IMR-90 (cell line): ENCODE data around the gene BPIFA1. TPM values are rescaled to one million over a fixed set of nuclear protein-coding genes. Genes with fewer than 3 reads are reported as not detected.

ENCODE experiments used
- ATAC-seq: fragments of 200-7000 bp; cut with Tn5 transposase; 2 replicates; pipeline ENCODE4 v1.9.1; 2020; ENCODE audit warnings: low read depth, mild to moderate bottlenecking, moderate library complexity
- BruUV-seq: library from RNA; stranded (reverse); fragments of 400-500 nt; replicated peaks from 2 replicates; lab custom pipeline; 2021; lab: Mats Ljungman, UMichigan
- CTCF ChIA-PET: fragments of 300-600 bp; formaldehyde crosslinking; extraction: SDS; loops from one replicate; lab custom pipeline; 2021; ENCODE audit warnings: antibody characterized with exemption; lab: Yijun Ruan, JAX
- POLR2A ChIA-PET: fragments of 300-600 bp; sonication (Branson Sonifier 250); formaldehyde crosslinking; loops from one replicate; lab custom pipeline; 2022; ENCODE audit warnings: antibody characterized with exemption; ENCODE audit not compliant: unreplicated experiment; lab: Charles Lee
- DNase-seq: peaks from one replicate; pipeline ENCODE4 v3.0.0; 2013
- H2AFZ ChIP-seq: replicated peaks from 2 replicates; pipeline ENCODE3; 2013; ENCODE audit warnings: low read length, mild to moderate bottlenecking; ENCODE audit not compliant: poor library complexity
- H2AK5ac ChIP-seq: 2 replicates; pipeline ENCODE4 v1.6.1; 2013; ENCODE audit warnings: low read depth, low read length, inconsistent platforms
- H2AK9ac ChIP-seq: replicated peaks from 2 replicates; pipeline ENCODE3; 2013; ENCODE audit warnings: mild to moderate bottlenecking, low read depth, low read length, moderate library complexity; ENCODE audit not compliant: poor library complexity
- H2BK120ac ChIP-seq: 2 replicates; pipeline ENCODE4 v1.6.1; 2013; ENCODE audit warnings: low read depth, low read length, inconsistent platforms
- H2BK15ac ChIP-seq: 3 replicates; pipeline ENCODE4 v1.6.1; 2013; ENCODE audit warnings: low read depth, low read length, inconsistent platforms
- H2BK20ac ChIP-seq: 2 replicates; pipeline ENCODE4 v1.6.1; 2013; ENCODE audit warnings: low read depth, mild to moderate bottlenecking, inconsistent platforms, low read length, moderate library complexity
- H2BK5ac ChIP-seq: 2 replicates; pipeline ENCODE4 v1.6.1; 2013; ENCODE audit warnings: mild to moderate bottlenecking, low read depth, low read length, inconsistent platforms; ENCODE audit not compliant: poor library complexity, severe bottlenecking
- H3K14ac ChIP-seq: replicated peaks from 2 replicates; pipeline ENCODE4 v1.6.1; 2013; ENCODE audit warnings: low read depth, low read length, inconsistent platforms
- H3K18ac ChIP-seq: 2 replicates; pipeline ENCODE4 v1.6.1; 2013; ENCODE audit warnings: low read depth, low read length, control low read depth
- H3K23ac ChIP-seq: 2 replicates; pipeline ENCODE4 v1.6.1; 2013; ENCODE audit warnings: low read depth, low read length, inconsistent platforms
- H3K27ac ChIP-seq: 2 replicates; pipeline ENCODE4 v1.5.1; 2013; ENCODE audit warnings: mild to moderate bottlenecking, control low read depth, low read length; ENCODE audit not compliant: insufficient read depth
- H3K27me3 ChIP-seq: 2 replicates; pipeline ENCODE4 v1.6.1; 2013; ENCODE audit warnings: low read length; ENCODE audit not compliant: control insufficient read depth, insufficient read depth
- H3K36me3 ChIP-seq: 2 replicates; pipeline ENCODE4 v1.6.1; 2013; ENCODE audit warnings: low read length, mixed read lengths; ENCODE audit not compliant: control insufficient read depth, insufficient read depth
- H3K4ac ChIP-seq: 2 replicates; pipeline ENCODE4 v1.6.1; 2013; ENCODE audit warnings: low read depth, low read length, inconsistent platforms
- H3K4me1 ChIP-seq: 2 replicates; pipeline ENCODE4 v1.6.1; 2013; ENCODE audit warnings: low read length, mixed read lengths; ENCODE audit not compliant: control insufficient read depth, insufficient read depth
- H3K4me2 ChIP-seq: 2 replicates; pipeline ENCODE4 v1.6.1; 2013; ENCODE audit warnings: low read depth, mild to moderate bottlenecking, control low read depth, low read length, moderate library complexity
- H3K4me3 ChIP-seq: 2 replicates; pipeline ENCODE4 v1.5.1; 2013; ENCODE audit warnings: low read depth, mild to moderate bottlenecking, control low read depth, low read length, moderate library complexity; ENCODE audit not compliant: insufficient read depth
- H3K56ac ChIP-seq: 2 replicates; pipeline ENCODE4 v1.6.1; 2013; ENCODE audit warnings: low read length, inconsistent platforms; ENCODE audit not compliant: insufficient read depth; ENCODE audit errors: extremely low read depth
- H3K79me1 ChIP-seq, 2 experiments: 2 replicates each; pipeline ENCODE4 v1.6.1; 2013; ENCODE audit warnings: low read length in 2 of 2, inconsistent platforms in 1 of 2, low read depth in 1 of 2
- H3K9ac ChIP-seq: 2 replicates; pipeline ENCODE4 v1.6.1; 2013; ENCODE audit warnings: low read depth, low read length, control low read depth
- H3K9me1 ChIP-seq: 2 replicates; pipeline ENCODE4 v1.6.1; 2013; ENCODE audit warnings: low read length, inconsistent platforms; ENCODE audit not compliant: insufficient read depth
- H3K9me3 ChIP-seq: 2 replicates; pipeline ENCODE4 v1.6.1; 2013; ENCODE audit warnings: low read length; ENCODE audit not compliant: control insufficient read depth, insufficient read depth
- H4K20me1 ChIP-seq: 2 replicates; pipeline ENCODE4 v1.6.1; 2013; ENCODE audit warnings: low read length, inconsistent platforms; ENCODE audit not compliant: insufficient read depth
- H4K5ac ChIP-seq: 2 replicates; pipeline ENCODE4 v1.6.1; 2013; ENCODE audit warnings: mild to moderate bottlenecking, low read depth, low read length, control low read depth
- H4K8ac ChIP-seq, 2 experiments: 2 replicates each; pipeline ENCODE4 v1.6.1; 2013; ENCODE audit warnings: low read depth in 2 of 2, low read length in 2 of 2, control low read depth in 1 of 2, inconsistent platforms in 1 of 2
- H4K91ac ChIP-seq: 2 replicates; pipeline ENCODE4 v1.6.1; 2013; ENCODE audit warnings: low read depth, low read length, inconsistent platforms; ENCODE audit not compliant: insufficient read depth
- BHLHE40 ChIP-seq: fragments of 150-350 bp; IDR thresholded peaks from 2 replicates; pipeline ENCODE4 v1.6.1; 2016; ENCODE audit warnings: mild to moderate bottlenecking, low read depth, low read length
- CEBPB ChIP-seq: IDR thresholded peaks from 2 replicates; pipeline ENCODE4 v1.6.1; 2012; ENCODE audit warnings: low read depth, low read length, improper control_type of control experiment
- CHD1 ChIP-seq: IDR thresholded peaks from 2 replicates; pipeline ENCODE4 v1.6.1; 2012; ENCODE audit warnings: low read depth, low read length, improper control_type of control experiment
- FOS ChIP-seq: fragments of 150-350 bp; IDR thresholded peaks from 2 replicates; pipeline ENCODE4 v1.6.1; 2016; ENCODE audit warnings: low read depth, low read length
- MAFK ChIP-seq: IDR thresholded peaks from 2 replicates; pipeline ENCODE4 v1.6.1; 2012; ENCODE audit warnings: low read depth, low read length, improper control_type of control experiment
- MAZ ChIP-seq: IDR thresholded peaks from 2 replicates; pipeline ENCODE4 v1.6.1; 2012; ENCODE audit warnings: low read depth, mild to moderate bottlenecking, low read length, improper control_type of control experiment, moderate library complexity, borderline replicate concordance
- MXI1 ChIP-seq: IDR thresholded peaks from 2 replicates; pipeline ENCODE4 v1.6.1; 2012; ENCODE audit warnings: low read depth, mild to moderate bottlenecking, low read length, moderate library complexity, borderline replicate concordance
- NFE2L2 ChIP-seq: fragments of 150-350 bp; IDR thresholded peaks from 2 replicates; pipeline ENCODE4 v1.6.1; 2016; ENCODE audit warnings: low read depth, mild to moderate bottlenecking, low read length
- POLR2A ChIP-seq: IDR thresholded peaks from 2 replicates; pipeline ENCODE4 v1.6.1; 2012; ENCODE audit warnings: mild to moderate bottlenecking, low read depth, low read length
- RAD21 ChIP-seq: IDR thresholded peaks from 2 replicates; pipeline ENCODE4 v1.6.1; 2012; ENCODE audit warnings: low read length, improper control_type of control experiment
- RCOR1 ChIP-seq: IDR thresholded peaks from 2 replicates; pipeline ENCODE4 v1.6.1; 2012; ENCODE audit warnings: mild to moderate bottlenecking, low read length, improper control_type of control experiment; ENCODE audit not compliant: insufficient replicate concordance
- RFX5 ChIP-seq: IDR thresholded peaks from 2 replicates; pipeline ENCODE4 v1.8.0; 2012; ENCODE audit warnings: low read depth, mild to moderate bottlenecking, low read length, moderate library complexity
- SMC3 ChIP-seq: fragments of 150-350 bp; IDR thresholded peaks from 2 replicates; pipeline ENCODE4 v1.6.1; 2016; ENCODE audit warnings: low read depth, mild to moderate bottlenecking, antibody characterized with exemption, low read length, moderate library complexity
- WGBS, 2 experiments: methylation state at CpG; one replicate each; pipeline versions ENCODE4 v1.1.5 to v1.1.7; 2013; ENCODE audit warnings: missing lambda C conversion rate in 2 of 2; ENCODE audit not compliant: insufficient read length in 1 of 2; ENCODE audit errors: extremely low coverage in 2 of 2; 5-methylcytosine and 5-hydroxymethylcytosine counted together
- dilution Hi-C: fragments of 300-500 bp; cut with HindIII; formaldehyde crosslinking; loops from one replicate; pipeline ENCODE4 v1.14.3; 2018; ENCODE audit warnings: low sequenced_read_pairs; ENCODE audit not compliant: unreplicated experiment
- in situ Hi-C: fragments of 300-500 bp; cut with MboI; formaldehyde crosslinking; loops from 3 replicates; pipeline ENCODE4 v1.14.3; 2019; ENCODE audit warnings: low sequenced_read_pairs, inconsistent platforms, mixed read lengths
- intact Hi-C: fragments of 100-400 bp; cut with micrococcal nuclease; formaldehyde crosslinking; loops from 2 replicates; pipeline ENCODE4 v1.10.0; 2022
- polyA plus RNA-seq, 3 experiments: library from polyadenylated mRNA; depleted of rRNA; stranded (reverse); fragments of >200 nt; gene quantifications; 2 replicates each; pipeline ENCODE4 v1.2.3, GENCODE V29; 2012; ENCODE audit warnings: low replicate concordance in 1 of 3
- total RNA-seq: library from RNA; depleted of rRNA; stranded (reverse); fragments of >200 nt; gene quantifications from 2 replicates; pipeline ENCODE4 v1.2.3, GENCODE V29; 2012
- TF ChIP-seq, protein P1 (sequence below): fragments of 150-350 bp; IDR thresholded peaks from 2 replicates; pipeline ENCODE4 v1.6.1; 2016; ENCODE audit warnings: low read depth, mild to moderate bottlenecking, low read length, moderate library complexity, borderline replicate concordance
- TF ChIP-seq, protein P2 (sequence below): fragments of 150-350 bp; IDR thresholded peaks from 2 replicates; pipeline ENCODE4 v1.6.1; 2017; ENCODE audit warnings: mild to moderate bottlenecking, antibody characterized with exemption, low read length, low read depth
- TF ChIP-seq, protein P3 (sequence below): conservative IDR thresholded peaks from 2 replicates; pipeline ENCODE4 v1.5.1; 2012; ENCODE audit warnings: mild to moderate bottlenecking, low read depth, low read length, improper control_type of control experiment

Gene BPIFA1
- total and polyA plus RNA-seq, 2 of the 4 experiments (the other 2 are of a cell fraction), result not detected

DNA sequence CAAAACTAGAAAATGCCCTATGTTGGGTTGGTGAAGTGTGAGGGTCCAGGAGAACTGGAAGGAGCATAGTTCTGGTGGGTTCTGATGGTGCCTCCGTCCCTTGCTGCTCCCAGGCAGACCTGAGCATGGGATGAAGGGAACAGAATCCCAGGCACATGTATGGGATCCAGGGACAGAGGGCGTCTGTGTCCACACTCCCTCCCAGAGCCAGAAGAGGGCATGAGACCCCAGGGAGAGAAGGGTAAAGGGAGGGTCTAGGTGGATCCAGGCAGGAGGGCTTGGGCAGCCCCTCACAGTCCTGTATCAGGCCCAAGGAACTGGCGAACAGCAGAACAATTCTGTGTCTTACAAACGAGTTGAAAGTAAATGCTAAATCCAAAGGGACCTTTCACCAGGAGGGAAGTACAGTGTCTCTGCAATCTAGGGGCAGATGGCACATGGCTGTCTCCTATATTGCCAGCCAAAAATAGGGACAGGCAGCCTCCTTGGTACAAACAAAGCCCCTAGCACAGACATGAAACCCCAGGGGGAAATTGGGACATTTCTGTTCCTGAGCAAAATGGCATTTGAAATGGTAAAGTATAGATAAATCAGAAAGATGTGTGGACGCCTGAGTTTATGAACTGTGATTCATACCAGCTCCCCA, 2.5 kb upstream of the BPIFA1 start:
- Histone ChIP-seq H3K27ac (no peak overlapping the region), H3K27me3 (peaks cover 3% of the 10 kb centered on the region), H3K23ac (no peak overlapping the region), H3K9ac (no peak overlapping the region), H3K36me3 (no peaks in the 10 kb centered on the region), H3K4me1 (no peaks in the 10 kb centered on the region), H2AK5ac (no peak overlapping the region), H3K4ac (no peak overlapping the region), H3K14ac (no peak overlapping the region), H3K18ac (no peak overlapping the region), H2AK9ac (no peak overlapping the region), H2BK15ac (no peak overlapping the region), H2BK20ac (no peak overlapping the region), H3K4me3 (no peak overlapping the region), H4K8ac (no peak overlapping the region), H3K79me1 (no peaks in the 10 kb centered on the region), H2BK120ac (no peak overlapping the region), H3K4me2 (no peak overlapping the region), H2BK5ac (no peak overlapping the region), H3K9me1 (no peaks in the 10 kb centered on the region), H3K56ac (no peak overlapping the region), H3K9me3 (no peaks in the 10 kb centered on the region), H4K20me1 (no peaks in the 10 kb centered on the region), H4K5ac (no peak overlapping the region), H2AFZ (no peak overlapping the region), H4K91ac (no peak overlapping the region)
- DNase-seq (no peak), ATAC-seq (no peak)
- in situ Hi-C loops (no loop called here), intact Hi-C loops (no loop called here), dilution Hi-C loops (no loop called here)
- ChIA-PET CTCF (no interaction called here), POLR2A (no interaction called here)
- no TSS peak for BruUV-seq
- WGBS, 2 experiments, result 0% methylated on average over 3 of the region's 5 CpGs; no CpG with 5 or more reads in 1 of the 2 experiments
- TF ChIP-seq RFX5, result no peak
- TF ChIP-seq RAD21, result no peak
- TF ChIP-seq FOS, result no peak
- TF ChIP-seq CEBPB, result no peak
- TF ChIP-seq, protein P1, sequence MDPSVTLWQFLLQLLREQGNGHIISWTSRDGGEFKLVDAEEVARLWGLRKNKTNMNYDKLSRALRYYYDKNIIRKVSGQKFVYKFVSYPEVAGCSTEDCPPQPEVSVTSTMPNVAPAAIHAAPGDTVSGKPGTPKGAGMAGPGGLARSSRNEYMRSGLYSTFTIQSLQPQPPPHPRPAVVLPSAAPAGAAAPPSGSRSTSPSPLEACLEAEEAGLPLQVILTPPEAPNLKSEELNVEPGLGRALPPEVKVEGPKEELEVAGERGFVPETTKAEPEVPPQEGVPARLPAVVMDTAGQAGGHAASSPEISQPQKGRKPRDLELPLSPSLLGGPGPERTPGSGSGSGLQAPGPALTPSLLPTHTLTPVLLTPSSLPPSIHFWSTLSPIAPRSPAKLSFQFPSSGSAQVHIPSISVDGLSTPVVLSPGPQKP, result no peak
- no peak for TF ChIP-seq MAFK
- no peak for TF ChIP-seq BHLHE40
- TF ChIP-seq MXI1, result no peak
- TF ChIP-seq, protein P2, sequence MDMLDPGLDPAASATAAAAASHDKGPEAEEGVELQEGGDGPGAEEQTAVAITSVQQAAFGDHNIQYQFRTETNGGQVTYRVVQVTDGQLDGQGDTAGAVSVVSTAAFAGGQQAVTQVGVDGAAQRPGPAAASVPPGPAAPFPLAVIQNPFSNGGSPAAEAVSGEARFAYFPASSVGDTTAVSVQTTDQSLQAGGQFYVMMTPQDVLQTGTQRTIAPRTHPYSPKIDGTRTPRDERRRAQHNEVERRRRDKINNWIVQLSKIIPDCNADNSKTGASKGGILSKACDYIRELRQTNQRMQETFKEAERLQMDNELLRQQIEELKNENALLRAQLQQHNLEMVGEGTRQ, result no peak
- TF ChIP-seq CHD1, result no peak
- no peak for TF ChIP-seq NFE2L2
- no peak for TF ChIP-seq POLR2A
- TF ChIP-seq SMC3, result no peak
- TF ChIP-seq, protein P3, sequence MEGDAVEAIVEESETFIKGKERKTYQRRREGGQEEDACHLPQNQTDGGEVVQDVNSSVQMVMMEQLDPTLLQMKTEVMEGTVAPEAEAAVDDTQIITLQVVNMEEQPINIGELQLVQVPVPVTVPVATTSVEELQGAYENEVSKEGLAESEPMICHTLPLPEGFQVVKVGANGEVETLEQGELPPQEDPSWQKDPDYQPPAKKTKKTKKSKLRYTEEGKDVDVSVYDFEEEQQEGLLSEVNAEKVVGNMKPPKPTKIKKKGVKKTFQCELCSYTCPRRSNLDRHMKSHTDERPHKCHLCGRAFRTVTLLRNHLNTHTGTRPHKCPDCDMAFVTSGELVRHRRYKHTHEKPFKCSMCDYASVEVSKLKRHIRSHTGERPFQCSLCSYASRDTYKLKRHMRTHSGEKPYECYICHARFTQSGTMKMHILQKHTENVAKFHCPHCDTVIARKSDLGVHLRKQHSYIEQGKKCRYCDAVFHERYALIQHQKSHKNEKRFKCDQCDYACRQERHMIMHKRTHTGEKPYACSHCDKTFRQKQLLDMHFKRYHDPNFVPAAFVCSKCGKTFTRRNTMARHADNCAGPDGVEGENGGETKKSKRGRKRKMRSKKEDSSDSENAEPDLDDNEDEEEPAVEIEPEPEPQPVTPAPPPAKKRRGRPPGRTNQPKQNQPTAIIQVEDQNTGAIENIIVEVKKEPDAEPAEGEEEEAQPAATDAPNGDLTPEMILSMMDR, result no peak
- TF ChIP-seq RCOR1, result no peak
- no peak for TF ChIP-seq MAZ
